WTC11 (cell line): ENCODE data around the gene SIK2. TPM values are rescaled to one million over a fixed set of nuclear protein-coding genes. Genes with fewer than 3 reads are reported as not detected.

Experiments used
- ATF1 ChIP-seq: sonication (generic); formaldehyde crosslinking; IDR thresholded peaks from 2 replicates; pipeline ENCODE4 v1.8.1; 2023; ENCODE audit warnings: mild to moderate bottlenecking, moderate library complexity, missing genetic modification reagents
- CREM ChIP-seq: sonication (generic); formaldehyde crosslinking; IDR thresholded peaks from 2 replicates; pipeline ENCODE4 v1.8.1; 2022; ENCODE audit warnings: mild to moderate bottlenecking, missing genetic modification reagents, moderate library complexity
- ESRRA ChIP-seq: sonication (generic); formaldehyde crosslinking; IDR thresholded peaks from 2 replicates; pipeline ENCODE4 v1.8.1; 2022; ENCODE audit warnings: mild to moderate bottlenecking, missing genetic modification reagents, borderline replicate concordance
- FOXP1 ChIP-seq: sonication (generic); formaldehyde crosslinking; IDR thresholded peaks from 2 replicates; pipeline ENCODE4 v1.8.0; 2022; ENCODE audit warnings: missing genetic modification reagents, mild to moderate bottlenecking, moderate library complexity, borderline replicate concordance
- GABPB1 ChIP-seq: sonication (generic); formaldehyde crosslinking; IDR thresholded peaks from 2 replicates; pipeline ENCODE4 v1.8.1; 2023; ENCODE audit warnings: mild to moderate bottlenecking, missing genetic modification reagents
- GTF2I ChIP-seq: fragments of 250-450 bp; sonication (Bioruptor Pico); conservative IDR thresholded peaks from 2 replicates; pipeline ENCODE4 v1.4.0; 2021; ENCODE audit warnings: mild to moderate bottlenecking
- MXD4 ChIP-seq: fragments of 250-450 bp; sonication (Bioruptor Pico); IDR thresholded peaks from 2 replicates; pipeline ENCODE4 v1.8.0; 2021; ENCODE audit warnings: mild to moderate bottlenecking, moderate library complexity, borderline replicate concordance
- NFE2L1 ChIP-seq: sonication (generic); formaldehyde crosslinking; IDR thresholded peaks from 2 replicates; pipeline ENCODE4 v1.8.1; 2023; ENCODE audit warnings: missing genetic modification reagents
- NFYB ChIP-seq: sonication (generic); formaldehyde crosslinking; conservative IDR thresholded peaks from 2 replicates; pipeline ENCODE4 v1.8.0; 2022; ENCODE audit warnings: low read depth, missing genetic modification reagents
- PRRX2 ChIP-seq: fragments of 250-450 bp; sonication (Bioruptor Pico); IDR thresholded peaks from 2 replicates; pipeline ENCODE4 v1.8.0; 2021; ENCODE audit warnings: mild to moderate bottlenecking
- SMAD4 ChIP-seq: sonication (generic); formaldehyde crosslinking; IDR thresholded peaks from 2 replicates; pipeline ENCODE4 v1.8.0; 2022; ENCODE audit warnings: mild to moderate bottlenecking, missing genetic modification reagents
- TCF7 ChIP-seq: sonication (generic); formaldehyde crosslinking; IDR thresholded peaks from 2 replicates; pipeline ENCODE4 v1.8.0; 2022; ENCODE audit warnings: mild to moderate bottlenecking, low read depth, missing genetic modification reagents, moderate library complexity
- TEAD1 ChIP-seq: sonication (generic); formaldehyde crosslinking; IDR thresholded peaks from 2 replicates; pipeline ENCODE4 v1.8.0; 2022; ENCODE audit warnings: mild to moderate bottlenecking, missing genetic modification reagents
- ZBTB21 ChIP-seq: sonication (generic); formaldehyde crosslinking; IDR thresholded peaks from 2 replicates; pipeline ENCODE4 v1.8.1; 2023; ENCODE audit warnings: mild to moderate bottlenecking, missing genetic modification reagents, borderline replicate concordance
- ZNF232 ChIP-seq: sonication (generic); formaldehyde crosslinking; IDR thresholded peaks from 2 replicates; pipeline ENCODE4 v1.8.0; 2022; ENCODE audit warnings: mild to moderate bottlenecking, missing genetic modification reagents
- ZNF263 ChIP-seq: sonication (generic); formaldehyde crosslinking; IDR thresholded peaks from 2 replicates; pipeline ENCODE4 v1.8.1; 2022; ENCODE audit warnings: low read depth, mild to moderate bottlenecking, moderate library complexity, missing genetic modification reagents
- total RNA-seq: library from RNA; stranded (reverse); gene quantifications from 3 replicates; pipeline ENCODE4 v1.2.3, GENCODE V29; 2021
- TF ChIP-seq, protein P1 (sequence below): sonication (generic); formaldehyde crosslinking; IDR thresholded peaks from 2 replicates; pipeline ENCODE4 v1.8.0; 2023; ENCODE audit warnings: mild to moderate bottlenecking, missing genetic modification reagents
- TF ChIP-seq, protein P2 (sequence below): sonication (generic); formaldehyde crosslinking; IDR thresholded peaks from 2 replicates; pipeline ENCODE4 v1.8.1; 2023; ENCODE audit warnings: mild to moderate bottlenecking, missing genetic modification reagents
- TF ChIP-seq, protein P3 (sequence below): sonication (generic); formaldehyde crosslinking; IDR thresholded peaks from 2 replicates; pipeline ENCODE4 v1.8.1; 2023; ENCODE audit warnings: mild to moderate bottlenecking, missing genetic modification reagents, moderate library complexity
- TF ChIP-seq, protein P4 (sequence below): sonication (generic); formaldehyde crosslinking; conservative IDR thresholded peaks from 2 replicates; pipeline ENCODE4 v1.8.1; 2023; ENCODE audit warnings: mild to moderate bottlenecking, low read depth, missing genetic modification reagents, moderate library complexity
- TF ChIP-seq, protein P5 (sequence below): sonication (generic); formaldehyde crosslinking; IDR thresholded peaks from 2 replicates; pipeline ENCODE4 v1.8.1; 2023; ENCODE audit warnings: mild to moderate bottlenecking, moderate library complexity, missing genetic modification reagents
- TF ChIP-seq, protein P6 (sequence below): fragments of 250-450 bp; sonication (Bioruptor Pico); IDR thresholded peaks from 2 replicates; pipeline ENCODE4 v1.9.0; 2021; ENCODE audit warnings: moderate library complexity, mild to moderate bottlenecking, inconsistent platforms, borderline replicate concordance
- TF ChIP-seq, protein P7 (sequence below): sonication (generic); formaldehyde crosslinking; IDR thresholded peaks from 2 replicates; pipeline ENCODE4 v1.8.0; 2022; ENCODE audit warnings: mild to moderate bottlenecking, missing genetic modification reagents
- TF ChIP-seq, protein P8 (sequence below): sonication (generic); formaldehyde crosslinking; IDR thresholded peaks from 2 replicates; pipeline ENCODE4 v1.8.0; 2022; ENCODE audit warnings: mild to moderate bottlenecking, missing genetic modification reagents

SIK2 gene
- total RNA-seq, 1 experiment from 2014 or later: 7.2 TPM

DNA sequence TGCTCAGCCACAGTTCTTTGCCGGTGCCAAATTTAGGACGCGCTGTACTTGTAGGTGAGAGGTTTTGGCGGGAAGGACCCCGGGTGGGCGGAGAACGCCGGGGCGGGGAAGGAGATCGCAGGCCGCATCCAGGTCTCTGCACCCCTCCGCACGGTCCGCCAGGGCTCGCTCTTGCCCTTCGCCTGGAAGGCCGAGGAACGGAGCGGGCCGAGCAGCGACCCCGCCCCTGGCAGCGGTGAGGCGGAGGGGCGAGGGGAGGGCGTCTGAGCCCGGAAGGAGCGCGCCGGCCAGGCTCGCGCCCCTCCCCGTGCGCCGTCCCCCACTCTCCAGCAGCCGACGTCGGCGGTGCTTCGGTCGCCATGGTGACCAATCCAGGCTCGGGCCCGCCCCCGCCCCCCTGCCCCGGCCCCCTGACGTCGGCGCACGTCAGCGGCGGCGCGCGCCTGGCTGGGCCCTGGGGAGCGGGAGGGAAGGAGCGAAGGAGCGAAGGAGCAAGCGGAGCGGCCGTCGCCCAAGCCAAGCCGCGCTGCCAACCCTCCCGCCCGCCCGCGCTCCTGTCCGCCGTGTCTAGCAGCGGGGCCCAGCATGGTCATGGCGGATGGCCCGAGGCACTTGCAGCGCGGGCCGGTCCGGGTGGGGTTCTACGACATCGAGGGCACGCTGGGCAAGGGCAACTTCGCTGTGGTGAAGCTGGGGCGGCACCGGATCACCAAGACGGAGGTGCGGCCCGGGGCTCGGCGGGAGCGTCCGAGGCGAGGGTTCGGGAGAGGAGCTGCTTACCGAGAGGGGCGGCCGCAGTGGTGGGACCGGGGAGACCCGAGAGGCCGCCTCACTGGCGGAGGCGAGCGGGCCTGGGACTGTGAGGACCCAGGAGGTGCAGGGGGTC is at the start of gene SIK2 (continued):
- TF ChIP-seq, protein P1, sequence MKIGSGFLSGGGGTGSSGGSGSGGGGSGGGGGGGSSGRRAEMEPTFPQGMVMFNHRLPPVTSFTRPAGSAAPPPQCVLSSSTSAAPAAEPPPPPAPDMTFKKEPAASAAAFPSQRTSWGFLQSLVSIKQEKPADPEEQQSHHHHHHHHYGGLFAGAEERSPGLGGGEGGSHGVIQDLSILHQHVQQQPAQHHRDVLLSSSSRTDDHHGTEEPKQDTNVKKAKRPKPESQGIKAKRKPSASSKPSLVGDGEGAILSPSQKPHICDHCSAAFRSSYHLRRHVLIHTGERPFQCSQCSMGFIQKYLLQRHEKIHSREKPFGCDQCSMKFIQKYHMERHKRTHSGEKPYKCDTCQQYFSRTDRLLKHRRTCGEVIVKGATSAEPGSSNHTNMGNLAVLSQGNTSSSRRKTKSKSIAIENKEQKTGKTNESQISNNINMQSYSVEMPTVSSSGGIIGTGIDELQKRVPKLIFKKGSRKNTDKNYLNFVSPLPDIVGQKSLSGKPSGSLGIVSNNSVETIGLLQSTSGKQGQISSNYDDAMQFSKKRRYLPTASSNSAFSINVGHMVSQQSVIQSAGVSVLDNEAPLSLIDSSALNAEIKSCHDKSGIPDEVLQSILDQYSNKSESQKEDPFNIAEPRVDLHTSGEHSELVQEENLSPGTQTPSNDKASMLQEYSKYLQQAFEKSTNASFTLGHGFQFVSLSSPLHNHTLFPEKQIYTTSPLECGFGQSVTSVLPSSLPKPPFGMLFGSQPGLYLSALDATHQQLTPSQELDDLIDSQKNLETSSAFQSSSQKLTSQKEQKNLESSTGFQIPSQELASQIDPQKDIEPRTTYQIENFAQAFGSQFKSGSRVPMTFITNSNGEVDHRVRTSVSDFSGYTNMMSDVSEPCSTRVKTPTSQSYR (CRISPR knock-in tag): no peak
- TF ChIP-seq, protein P2, sequence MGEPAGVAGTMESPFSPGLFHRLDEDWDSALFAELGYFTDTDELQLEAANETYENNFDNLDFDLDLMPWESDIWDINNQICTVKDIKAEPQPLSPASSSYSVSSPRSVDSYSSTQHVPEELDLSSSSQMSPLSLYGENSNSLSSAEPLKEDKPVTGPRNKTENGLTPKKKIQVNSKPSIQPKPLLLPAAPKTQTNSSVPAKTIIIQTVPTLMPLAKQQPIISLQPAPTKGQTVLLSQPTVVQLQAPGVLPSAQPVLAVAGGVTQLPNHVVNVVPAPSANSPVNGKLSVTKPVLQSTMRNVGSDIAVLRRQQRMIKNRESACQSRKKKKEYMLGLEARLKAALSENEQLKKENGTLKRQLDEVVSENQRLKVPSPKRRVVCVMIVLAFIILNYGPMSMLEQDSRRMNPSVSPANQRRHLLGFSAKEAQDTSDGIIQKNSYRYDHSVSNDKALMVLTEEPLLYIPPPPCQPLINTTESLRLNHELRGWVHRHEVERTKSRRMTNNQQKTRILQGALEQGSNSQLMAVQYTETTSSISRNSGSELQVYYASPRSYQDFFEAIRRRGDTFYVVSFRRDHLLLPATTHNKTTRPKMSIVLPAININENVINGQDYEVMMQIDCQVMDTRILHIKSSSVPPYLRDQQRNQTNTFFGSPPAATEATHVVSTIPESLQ (CRISPR knock-in tag): no peak
- TF ChIP-seq, protein P3, sequence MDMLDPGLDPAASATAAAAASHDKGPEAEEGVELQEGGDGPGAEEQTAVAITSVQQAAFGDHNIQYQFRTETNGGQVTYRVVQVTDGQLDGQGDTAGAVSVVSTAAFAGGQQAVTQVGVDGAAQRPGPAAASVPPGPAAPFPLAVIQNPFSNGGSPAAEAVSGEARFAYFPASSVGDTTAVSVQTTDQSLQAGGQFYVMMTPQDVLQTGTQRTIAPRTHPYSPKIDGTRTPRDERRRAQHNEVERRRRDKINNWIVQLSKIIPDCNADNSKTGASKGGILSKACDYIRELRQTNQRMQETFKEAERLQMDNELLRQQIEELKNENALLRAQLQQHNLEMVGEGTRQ (CRISPR knock-in tag): no peak
- TF ChIP-seq, protein P4, sequence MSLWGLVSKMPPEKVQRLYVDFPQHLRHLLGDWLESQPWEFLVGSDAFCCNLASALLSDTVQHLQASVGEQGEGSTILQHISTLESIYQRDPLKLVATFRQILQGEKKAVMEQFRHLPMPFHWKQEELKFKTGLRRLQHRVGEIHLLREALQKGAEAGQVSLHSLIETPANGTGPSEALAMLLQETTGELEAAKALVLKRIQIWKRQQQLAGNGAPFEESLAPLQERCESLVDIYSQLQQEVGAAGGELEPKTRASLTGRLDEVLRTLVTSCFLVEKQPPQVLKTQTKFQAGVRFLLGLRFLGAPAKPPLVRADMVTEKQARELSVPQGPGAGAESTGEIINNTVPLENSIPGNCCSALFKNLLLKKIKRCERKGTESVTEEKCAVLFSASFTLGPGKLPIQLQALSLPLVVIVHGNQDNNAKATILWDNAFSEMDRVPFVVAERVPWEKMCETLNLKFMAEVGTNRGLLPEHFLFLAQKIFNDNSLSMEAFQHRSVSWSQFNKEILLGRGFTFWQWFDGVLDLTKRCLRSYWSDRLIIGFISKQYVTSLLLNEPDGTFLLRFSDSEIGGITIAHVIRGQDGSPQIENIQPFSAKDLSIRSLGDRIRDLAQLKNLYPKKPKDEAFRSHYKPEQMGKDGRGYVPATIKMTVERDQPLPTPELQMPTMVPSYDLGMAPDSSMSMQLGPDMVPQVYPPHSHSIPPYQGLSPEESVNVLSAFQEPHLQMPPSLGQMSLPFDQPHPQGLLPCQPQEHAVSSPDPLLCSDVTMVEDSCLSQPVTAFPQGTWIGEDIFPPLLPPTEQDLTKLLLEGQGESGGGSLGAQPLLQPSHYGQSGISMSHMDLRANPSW (CRISPR knock-in tag): no peak
- TF ChIP-seq ATF1 (CRISPR knock-in tag) (no peak), FOXP1 (CRISPR knock-in tag) (no peak), GTF2I (no peak), ZNF263 (CRISPR knock-in tag) (no peak), ESRRA (CRISPR knock-in tag) (no peak), NFYB (CRISPR knock-in tag) (no peak), ZNF232 (CRISPR knock-in tag) (peak; percentile 75; the same call in 1 of the 2 replicates), TCF7 (CRISPR knock-in tag) (0 out of 2 replicates have a peak, but pooled peaks have one; percentile 48), ZBTB21 (CRISPR knock-in tag) (no peak; the same call in 1 of the 2 replicates), MXD4 (no peak), SMAD4 (no peak), NFE2L1 (no peak; the same call in 1 of the 2 replicates), TEAD1 (peak; percentile 78; the same call in 1 of the 2 replicates), GABPB1 (CRISPR knock-in tag) (peak; percentile 68), PRRX2 (CRISPR knock-in tag) (no peak), CREM (CRISPR knock-in tag) (0 out of 2 replicates have a peak, but pooled peaks have one; percentile 30)
- TF ChIP-seq, protein P5, sequence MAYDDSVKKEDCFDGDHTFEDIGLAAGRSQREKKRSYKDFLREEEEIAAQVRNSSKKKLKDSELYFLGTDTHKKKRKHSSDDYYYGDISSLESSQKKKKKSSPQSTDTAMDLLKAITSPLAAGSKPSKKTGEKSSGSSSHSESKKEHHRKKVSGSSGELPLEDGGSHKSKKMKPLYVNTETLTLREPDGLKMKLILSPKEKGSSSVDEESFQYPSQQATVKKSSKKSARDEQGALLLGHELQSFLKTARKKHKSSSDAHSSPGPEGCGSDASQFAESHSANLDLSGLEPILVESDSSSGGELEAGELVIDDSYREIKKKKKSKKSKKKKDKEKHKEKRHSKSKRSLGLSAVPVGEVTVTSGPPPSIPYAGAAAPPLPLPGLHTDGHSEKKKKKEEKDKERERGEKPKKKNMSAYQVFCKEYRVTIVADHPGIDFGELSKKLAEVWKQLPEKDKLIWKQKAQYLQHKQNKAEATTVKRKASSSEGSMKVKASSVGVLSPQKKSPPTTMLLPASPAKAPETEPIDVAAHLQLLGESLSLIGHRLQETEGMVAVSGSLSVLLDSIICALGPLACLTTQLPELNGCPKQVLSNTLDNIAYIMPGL (CRISPR knock-in tag): peak; percentile 43; the same call in 1 of the 2 replicates
- TF ChIP-seq, protein P6, sequence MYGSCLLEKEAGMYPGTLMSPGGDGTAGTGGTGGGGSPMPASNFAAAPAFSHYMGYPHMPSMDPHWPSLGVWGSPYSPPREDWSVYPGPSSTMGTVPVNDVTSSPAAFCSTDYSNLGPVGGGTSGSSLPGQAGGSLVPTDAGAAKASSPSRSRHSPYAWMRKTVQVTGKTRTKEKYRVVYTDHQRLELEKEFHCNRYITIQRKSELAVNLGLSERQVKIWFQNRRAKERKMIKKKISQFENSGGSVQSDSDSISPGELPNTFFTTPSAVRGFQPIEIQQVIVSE (CRISPR knock-in tag): no peak
- TF ChIP-seq, protein P7, sequence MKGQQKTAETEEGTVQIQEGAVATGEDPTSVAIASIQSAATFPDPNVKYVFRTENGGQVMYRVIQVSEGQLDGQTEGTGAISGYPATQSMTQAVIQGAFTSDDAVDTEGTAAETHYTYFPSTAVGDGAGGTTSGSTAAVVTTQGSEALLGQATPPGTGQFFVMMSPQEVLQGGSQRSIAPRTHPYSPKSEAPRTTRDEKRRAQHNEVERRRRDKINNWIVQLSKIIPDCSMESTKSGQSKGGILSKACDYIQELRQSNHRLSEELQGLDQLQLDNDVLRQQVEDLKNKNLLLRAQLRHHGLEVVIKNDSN (CRISPR knock-in tag): no peak
- TF ChIP-seq, protein P8, sequence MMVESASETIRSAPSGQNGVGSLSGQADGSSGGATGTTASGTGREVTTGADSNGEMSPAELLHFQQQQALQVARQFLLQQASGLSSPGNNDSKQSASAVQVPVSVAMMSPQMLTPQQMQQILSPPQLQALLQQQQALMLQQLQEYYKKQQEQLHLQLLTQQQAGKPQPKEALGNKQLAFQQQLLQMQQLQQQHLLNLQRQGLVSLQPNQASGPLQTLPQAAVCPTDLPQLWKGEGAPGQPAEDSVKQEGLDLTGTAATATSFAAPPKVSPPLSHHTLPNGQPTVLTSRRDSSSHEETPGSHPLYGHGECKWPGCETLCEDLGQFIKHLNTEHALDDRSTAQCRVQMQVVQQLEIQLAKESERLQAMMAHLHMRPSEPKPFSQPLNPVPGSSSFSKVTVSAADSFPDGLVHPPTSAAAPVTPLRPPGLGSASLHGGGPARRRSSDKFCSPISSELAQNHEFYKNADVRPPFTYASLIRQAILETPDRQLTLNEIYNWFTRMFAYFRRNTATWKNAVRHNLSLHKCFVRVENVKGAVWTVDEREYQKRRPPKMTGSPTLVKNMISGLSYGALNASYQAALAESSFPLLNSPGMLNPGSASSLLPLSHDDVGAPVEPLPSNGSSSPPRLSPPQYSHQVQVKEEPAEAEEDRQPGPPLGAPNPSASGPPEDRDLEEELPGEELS (CRISPR knock-in tag): no peak
